Endothelial cell of umbilical vein (primary cell): ENCODE results near the gene PDLIM4.
A peak's percentile ranks its signal among the peaks of the same experiment; 100 is the strongest.

Experiments
- EZH2 ChIP-seq: IDR thresholded peaks from 2 replicates; pipeline ENCODE4 v1.6.1; 2012; ENCODE audit warnings: borderline replicate concordance, low read depth, mild to moderate bottlenecking, moderate library complexity, low read length, inconsistent platforms; ENCODE audit not compliant: severe bottlenecking
- FOS ChIP-seq: IDR thresholded peaks from 2 replicates; pipeline ENCODE4 v1.6.1; 2011; ENCODE audit warnings: mild to moderate bottlenecking, low read length, moderate library complexity, borderline replicate concordance; ENCODE audit not compliant: insufficient read depth
- GATA2 ChIP-seq: IDR thresholded peaks from 2 replicates; pipeline ENCODE4 v1.7.0; 2011; ENCODE audit warnings: low read depth, mild to moderate bottlenecking, moderate library complexity, mixed read lengths, low read length; ENCODE audit not compliant: insufficient read length, insufficient read depth
- JUN ChIP-seq: IDR thresholded peaks from 2 replicates; pipeline ENCODE4 v1.6.1; 2011; ENCODE audit warnings: borderline replicate concordance, low read depth; ENCODE audit not compliant: insufficient read length, insufficient read depth
- MYC ChIP-seq: IDR thresholded peaks from one replicate; pipeline ENCODE4 v1.6.1; 2011; ENCODE audit warnings: mild to moderate bottlenecking, low read depth, low read length
- POLR2A ChIP-seq: IDR thresholded peaks from 2 replicates; pipeline ENCODE4 v1.6.1; 2012; ENCODE audit warnings: low read depth, mild to moderate bottlenecking, control low read depth, low read length
- POLR2AphosphoS5 ChIP-seq: IDR thresholded peaks from 2 replicates; pipeline ENCODE4 v1.6.1; 2012; ENCODE audit warnings: low read depth, mild to moderate bottlenecking, control low read depth, low read length, moderate library complexity; ENCODE audit not compliant: insufficient read depth
- TF ChIP-seq, protein P1 (sequence below), 2 donors: IDR thresholded peaks; 1 replicate in 1 of 2; 2 replicates in 1 of 2; pipeline ENCODE4 v1.5.1; 2011; ENCODE audit warnings: low read length in 2 of 2, mild to moderate bottlenecking in 2 of 2, moderate library complexity in 2 of 2, control low read depth in 1 of 2, inconsistent platforms in 1 of 2, low read depth in 1 of 2; ENCODE audit not compliant: insufficient read depth in 1 of 2; ENCODE audit errors: extremely low read depth in 1 of 2
- TF ChIP-seq, protein P2 (sequence below): IDR thresholded peaks from 2 replicates; pipeline ENCODE4 v1.6.1; 2011; ENCODE audit not compliant: insufficient read depth, insufficient read length

DNA sequence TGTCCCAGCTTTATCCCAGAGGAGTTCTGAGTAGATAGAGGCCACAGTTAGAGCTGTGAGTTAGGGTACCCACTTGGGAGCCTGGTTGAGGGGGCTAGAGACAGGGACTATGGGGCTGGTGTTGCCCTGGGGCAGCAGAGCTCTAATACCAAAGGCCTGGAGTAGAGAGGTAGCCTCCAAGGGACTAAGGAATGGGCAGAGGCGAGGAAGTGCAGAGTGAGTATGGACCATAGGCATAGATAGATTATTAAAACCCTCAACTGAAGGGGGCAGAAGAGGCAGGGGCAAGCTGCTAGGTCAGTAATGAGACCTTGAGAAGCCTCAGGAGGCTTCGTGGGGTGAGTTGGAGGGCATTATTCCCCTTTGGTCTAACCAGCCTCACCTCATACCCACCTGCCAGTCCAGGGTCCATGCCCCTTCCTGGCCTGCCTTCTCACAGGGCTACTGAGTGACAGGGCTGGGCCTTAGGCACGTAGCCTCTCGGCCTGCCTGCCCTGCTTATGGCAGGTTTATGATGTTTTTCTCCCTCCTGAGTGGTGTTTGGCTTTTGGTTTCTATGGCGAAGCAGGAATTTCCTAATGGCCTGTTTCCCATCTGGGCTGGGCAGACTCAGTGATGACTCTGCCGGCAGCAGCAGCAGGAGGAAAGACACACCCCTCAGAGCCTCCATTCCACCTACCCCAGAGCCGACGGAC lies 8.0 kb downstream of the PDLIM4 start:
- TF ChIP-seq POLR2A (no peak), EZH2 (no peak), POLR2AphosphoS5 (peak; percentile 29), JUN (no peak), MYC (no peak), GATA2 (no peak), FOS (no peak)
- TF ChIP-seq, protein P1, sequence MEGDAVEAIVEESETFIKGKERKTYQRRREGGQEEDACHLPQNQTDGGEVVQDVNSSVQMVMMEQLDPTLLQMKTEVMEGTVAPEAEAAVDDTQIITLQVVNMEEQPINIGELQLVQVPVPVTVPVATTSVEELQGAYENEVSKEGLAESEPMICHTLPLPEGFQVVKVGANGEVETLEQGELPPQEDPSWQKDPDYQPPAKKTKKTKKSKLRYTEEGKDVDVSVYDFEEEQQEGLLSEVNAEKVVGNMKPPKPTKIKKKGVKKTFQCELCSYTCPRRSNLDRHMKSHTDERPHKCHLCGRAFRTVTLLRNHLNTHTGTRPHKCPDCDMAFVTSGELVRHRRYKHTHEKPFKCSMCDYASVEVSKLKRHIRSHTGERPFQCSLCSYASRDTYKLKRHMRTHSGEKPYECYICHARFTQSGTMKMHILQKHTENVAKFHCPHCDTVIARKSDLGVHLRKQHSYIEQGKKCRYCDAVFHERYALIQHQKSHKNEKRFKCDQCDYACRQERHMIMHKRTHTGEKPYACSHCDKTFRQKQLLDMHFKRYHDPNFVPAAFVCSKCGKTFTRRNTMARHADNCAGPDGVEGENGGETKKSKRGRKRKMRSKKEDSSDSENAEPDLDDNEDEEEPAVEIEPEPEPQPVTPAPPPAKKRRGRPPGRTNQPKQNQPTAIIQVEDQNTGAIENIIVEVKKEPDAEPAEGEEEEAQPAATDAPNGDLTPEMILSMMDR (IDR thresholded peaks at IDR 0.05; ENCODE audit: extremely low read depth in 1 of 2, insufficient read depth in 1 of 2, low read depth in 1 of 2, low read length in 2 of 2), result peak in 1 of 2 donors; percentile 7
- TF ChIP-seq, protein P2, sequence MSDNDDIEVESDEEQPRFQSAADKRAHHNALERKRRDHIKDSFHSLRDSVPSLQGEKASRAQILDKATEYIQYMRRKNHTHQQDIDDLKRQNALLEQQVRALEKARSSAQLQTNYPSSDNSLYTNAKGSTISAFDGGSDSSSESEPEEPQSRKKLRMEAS, result no peak
